Stimulated activated CD4-positive, alpha-beta T cell treated with anti-CD3 and anti-CD28 coated beads, Interleukin-15, amount 100 ng/mL, for 24 hours (primary cell): Measurements from ENCODE around the gene PACSIN3.

Experiments
- DNase-seq: peaks from one replicate; pipeline ENCODE4 v3.0.0-alpha.2; 2020

PACSIN3 gene

DNA sequence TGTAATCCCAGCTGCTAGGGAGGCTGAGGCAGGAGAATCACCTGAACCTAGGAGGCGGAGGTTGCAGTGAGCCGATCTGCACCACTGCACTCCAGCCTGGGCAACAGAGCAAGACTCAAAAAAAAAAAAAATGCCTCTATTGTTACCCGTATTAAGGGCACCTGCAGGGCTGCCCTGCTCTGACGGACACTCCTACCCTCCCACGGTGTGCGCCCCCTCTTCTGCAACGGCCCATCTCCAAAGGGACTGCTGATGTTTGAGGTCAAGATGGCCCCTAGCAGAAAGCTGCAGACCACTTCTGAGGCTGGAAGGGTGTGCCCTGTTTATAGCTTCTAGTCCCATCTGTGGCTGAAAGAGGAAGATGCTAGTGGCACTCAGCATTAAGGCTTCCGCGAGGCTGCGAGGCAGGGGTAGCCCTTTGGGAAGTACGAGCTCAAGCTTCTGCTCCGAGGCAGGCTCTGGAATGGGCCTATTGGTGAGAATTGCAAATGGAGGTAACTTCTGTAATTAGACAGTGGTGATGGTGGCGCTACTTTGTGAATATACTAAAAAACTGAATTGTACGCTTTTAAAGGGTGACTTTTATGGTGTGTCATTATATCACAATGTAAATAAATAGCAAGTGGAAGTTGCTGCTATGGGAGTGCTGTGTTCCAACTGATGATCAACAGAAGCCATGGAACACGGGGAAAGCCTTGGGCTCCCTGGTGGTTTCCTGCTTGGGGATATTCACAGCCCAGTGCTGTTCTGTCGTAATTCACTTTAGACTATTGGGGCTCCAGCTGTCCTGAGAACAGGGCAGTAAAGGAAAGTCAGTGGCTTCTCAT lies 33.9 kb downstream of the PACSIN3 start:
- no peak for DNase-seq

- DNase-seq: no peak
Observed at GRCh38 chr11:47149782-47150181, 36.5 kb downstream of the PACSIN3 start.

- no peak for DNase-seq
Observed at GRCh38 chr11:47148903-47149531, 37.2 kb downstream of the PACSIN3 start.

DNA sequence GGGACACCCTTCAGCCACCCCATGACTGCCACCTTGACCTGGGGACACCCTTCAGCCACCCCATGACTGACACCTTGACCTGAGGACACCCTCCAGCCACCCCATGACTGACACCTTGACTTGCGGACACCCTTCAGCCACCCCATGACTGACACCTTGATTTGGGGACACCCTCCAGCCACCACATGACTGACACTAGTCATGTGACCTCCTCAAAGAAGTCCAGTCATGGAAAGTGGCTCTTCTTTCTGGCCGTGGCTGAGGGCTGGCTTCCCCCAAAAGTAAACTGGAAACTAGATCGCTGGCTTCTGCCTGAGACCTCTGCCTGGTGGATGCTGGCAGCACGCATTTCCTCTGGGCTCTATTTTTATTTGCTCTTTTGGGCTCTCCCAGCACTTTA lies 38.0 kb downstream of the PACSIN3 start:
- DNase-seq: no peak

- no peak for DNase-seq
Observed at GRCh38 chr11:47147681-47148080, 38.6 kb downstream of the PACSIN3 start.

DNA sequence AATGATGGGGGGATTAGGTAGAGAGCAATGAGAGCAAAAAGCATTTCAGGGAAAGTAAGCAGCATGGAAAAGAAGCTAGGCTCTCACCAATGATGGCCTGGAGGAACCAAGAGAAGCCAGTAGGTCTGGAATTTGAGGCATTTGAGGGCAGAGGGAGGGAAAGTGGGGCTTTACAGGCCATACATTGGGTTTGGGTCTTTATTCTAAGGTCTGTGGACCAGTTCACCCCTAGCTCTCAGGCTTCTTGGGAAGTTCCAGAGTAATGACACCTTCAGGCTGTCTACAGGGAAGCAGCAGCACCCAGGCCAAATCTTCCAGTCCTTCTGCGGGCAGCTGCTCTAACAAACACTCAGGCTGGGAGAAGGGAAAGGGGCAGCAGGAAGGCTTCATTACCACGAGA lies 39.0 kb downstream of the PACSIN3 start:
- DNase-seq: no peak

DNA sequence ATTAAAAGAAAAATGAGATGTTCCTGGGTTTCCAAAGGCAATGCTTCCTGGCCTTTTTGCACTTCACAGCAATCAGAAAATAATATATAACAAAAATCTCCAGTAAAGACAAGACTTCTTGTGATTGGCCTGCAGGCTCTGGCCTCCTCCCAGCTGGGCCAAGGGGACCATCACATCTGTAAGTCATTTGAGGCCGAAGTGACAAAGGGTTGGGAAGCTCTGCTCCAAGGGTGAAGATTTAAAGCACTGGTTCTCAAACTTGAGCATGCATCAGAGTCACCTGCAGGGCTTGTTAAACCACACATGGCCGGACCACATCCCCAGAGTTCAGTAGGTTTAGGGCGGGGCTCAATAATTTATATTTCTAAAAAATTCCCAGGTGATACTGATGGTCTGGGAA lies 41.7 kb downstream of the PACSIN3 start:
- DNase-seq: no peak

- DNase-seq: no peak
Observed at GRCh38 chr11:47143322-47143721, 42.9 kb downstream of the PACSIN3 start.

DNA sequence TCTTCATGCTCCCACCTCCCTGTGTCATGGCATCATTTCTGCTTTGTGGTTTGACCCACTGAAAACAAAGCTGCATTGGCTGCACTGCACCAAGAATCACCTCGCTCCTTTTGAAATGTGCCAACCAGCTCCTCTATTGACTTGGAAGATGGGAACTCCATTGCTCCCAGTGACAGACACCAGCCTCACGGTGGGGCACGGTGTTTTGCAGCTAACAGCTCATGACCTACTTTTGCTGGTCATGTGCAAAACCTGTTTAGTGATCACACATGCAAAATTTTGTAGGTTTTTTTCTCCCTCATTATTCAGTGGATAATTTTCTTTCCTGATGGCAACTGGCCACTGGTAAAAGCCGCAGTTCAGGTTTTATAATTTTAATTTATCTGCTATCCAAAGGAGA lies 46.4 kb downstream of the PACSIN3 start:
- DNase-seq: no peak

DNA sequence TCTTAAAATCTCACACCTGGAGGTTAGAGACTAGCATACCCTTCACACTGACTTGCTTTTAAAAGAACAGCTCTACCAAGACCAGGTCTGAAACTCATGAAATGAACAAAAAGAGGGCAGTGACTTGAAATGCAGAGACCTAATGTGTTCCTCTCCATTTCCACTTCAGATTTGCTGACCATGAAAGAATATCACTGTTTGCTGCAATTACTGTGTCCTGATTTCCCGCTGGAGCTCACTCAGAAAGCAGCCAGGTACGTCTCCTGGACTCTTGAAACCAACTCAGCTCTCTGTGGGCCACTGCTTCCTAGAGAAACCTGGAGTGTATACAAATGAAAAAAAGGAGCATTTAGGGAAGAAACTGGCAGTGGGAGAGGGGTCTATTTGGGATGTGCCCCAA lies 48.8 kb downstream of the PACSIN3 start:
- DNase-seq: no peak

- no peak for DNase-seq
Observed at GRCh38 chr11:47136921-47137320, 49.3 kb downstream of the PACSIN3 start.

DNA sequence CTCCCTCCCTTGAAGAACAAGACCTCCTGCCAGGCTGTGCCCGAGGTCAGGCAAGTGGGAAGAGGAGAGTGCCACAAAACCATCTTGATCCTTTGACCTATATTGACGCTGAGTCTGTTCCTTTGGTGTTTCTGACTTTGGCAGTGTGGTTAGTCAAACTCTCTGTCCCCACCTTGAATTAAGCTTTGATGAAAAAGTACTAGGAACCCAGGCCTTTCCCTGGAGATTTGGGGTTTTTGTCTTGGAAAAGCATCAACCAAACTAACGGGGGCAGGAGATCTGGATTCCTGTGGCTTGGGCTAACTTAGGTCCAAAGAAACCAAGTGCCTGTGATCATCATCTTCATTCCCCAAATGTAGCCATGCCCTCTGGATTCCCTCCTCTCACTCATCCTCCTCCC lies 49.9 kb downstream of the PACSIN3 start:
- DNase-seq: no peak

- DNase-seq: no peak
Observed at GRCh38 chr11:47132981-47133380, 53.3 kb downstream of the PACSIN3 start.

GRCh38 chr11:47132490-47132889 lies 53.7 kb downstream of the PACSIN3 start:
- DNase-seq: no peak

GRCh38 chr11:47131136-47131535 lies 55.1 kb downstream of the PACSIN3 start:
- DNase-seq: no peak

GRCh38 chr11:47130543-47130942 lies 55.7 kb downstream of the PACSIN3 start:
- DNase-seq: no peak
